ENCODE results near the gene STRBP. TPM values are rescaled to one million over a fixed set of nuclear protein-coding genes. Genes with fewer than 3 reads are reported as not detected.

The STRBP gene
- total and polyA plus RNA-seq, 12 donors: 10.5 to 22.2 (median 13.8) TPM

GRCh38 chr9:123174887-123175518, 93.4 kb downstream of the STRBP start:
- intact Hi-C loops (cut with DNase I): no loop called here
- no peak for DNase-seq
- TF ChIP-seq, protein P1, sequence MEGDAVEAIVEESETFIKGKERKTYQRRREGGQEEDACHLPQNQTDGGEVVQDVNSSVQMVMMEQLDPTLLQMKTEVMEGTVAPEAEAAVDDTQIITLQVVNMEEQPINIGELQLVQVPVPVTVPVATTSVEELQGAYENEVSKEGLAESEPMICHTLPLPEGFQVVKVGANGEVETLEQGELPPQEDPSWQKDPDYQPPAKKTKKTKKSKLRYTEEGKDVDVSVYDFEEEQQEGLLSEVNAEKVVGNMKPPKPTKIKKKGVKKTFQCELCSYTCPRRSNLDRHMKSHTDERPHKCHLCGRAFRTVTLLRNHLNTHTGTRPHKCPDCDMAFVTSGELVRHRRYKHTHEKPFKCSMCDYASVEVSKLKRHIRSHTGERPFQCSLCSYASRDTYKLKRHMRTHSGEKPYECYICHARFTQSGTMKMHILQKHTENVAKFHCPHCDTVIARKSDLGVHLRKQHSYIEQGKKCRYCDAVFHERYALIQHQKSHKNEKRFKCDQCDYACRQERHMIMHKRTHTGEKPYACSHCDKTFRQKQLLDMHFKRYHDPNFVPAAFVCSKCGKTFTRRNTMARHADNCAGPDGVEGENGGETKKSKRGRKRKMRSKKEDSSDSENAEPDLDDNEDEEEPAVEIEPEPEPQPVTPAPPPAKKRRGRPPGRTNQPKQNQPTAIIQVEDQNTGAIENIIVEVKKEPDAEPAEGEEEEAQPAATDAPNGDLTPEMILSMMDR (IDR thresholded peaks at IDR 0.05): no peak

DNA sequence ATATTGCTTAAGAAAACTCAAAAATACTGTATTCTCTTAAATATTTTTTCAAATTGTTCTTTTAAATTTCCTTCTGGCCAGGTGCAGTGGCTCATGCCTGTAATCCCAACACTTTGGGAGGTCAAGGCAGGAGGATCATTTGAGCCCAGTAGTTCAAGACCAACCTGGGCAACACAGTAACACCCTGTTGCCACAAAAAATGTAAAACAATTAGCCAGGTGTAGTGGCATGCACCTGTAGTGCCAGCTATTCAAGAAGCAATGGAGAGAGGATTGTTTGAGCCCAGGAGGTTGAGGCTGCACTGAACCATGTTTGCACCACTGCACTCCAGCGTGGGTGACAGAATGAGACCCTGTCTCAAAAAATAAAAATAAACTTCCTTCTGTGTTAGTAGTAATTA, 94.3 kb downstream of the STRBP start:
- TF ChIP-seq, protein P1 (IDR thresholded peaks at IDR 0.05): no peak
- ATAC-seq: no peak
- H3K4me3 ChIP-seq: no peak overlapping the region

More at GRCh38 chr9:123174887-123175518, 93.4 kb downstream of the STRBP start:
- peaks cover 0 to 20% (median 7%) of the 10 kb centered on the region in 9 donors for H3K4me1 ChIP-seq
- ATAC-seq: no peak
- no peaks in the 10 kb centered on the region for H3K9me3 ChIP-seq
- H3K27ac ChIP-seq: no peak overlapping the region
- no peak overlapping the region for H3K4me3 ChIP-seq
- H3K36me3 ChIP-seq: peaks cover 0 to 7% (median 0%) of the 10 kb centered on the region in 9 donors
- H3K27me3 ChIP-seq: no peaks in the 10 kb centered on the region
- WGBS, 2 donors: 87 to 92% methylated on average over 1 of the region's 1 CpG

DNA sequence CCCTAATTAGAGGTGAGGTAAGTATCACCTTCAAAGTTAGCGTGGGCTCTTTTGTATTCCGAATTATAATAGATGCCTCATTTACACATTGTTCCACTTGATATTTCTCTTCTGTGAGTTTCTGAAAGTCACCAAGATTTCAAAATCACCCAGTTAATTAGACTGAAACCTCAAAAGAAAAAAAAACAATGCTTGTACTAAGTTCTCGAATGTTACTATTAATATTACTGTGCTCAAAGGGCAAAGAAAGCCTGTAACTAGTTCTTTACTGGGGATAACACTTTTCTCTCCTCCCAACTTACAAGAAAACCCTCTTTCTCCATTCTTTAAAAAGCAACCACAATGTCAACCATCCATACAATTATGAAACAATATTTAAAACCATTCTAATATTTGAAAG, 98.5 kb downstream of the STRBP start:
- H3K4me1 ChIP-seq: peaks cover 0 to 7% (median 0%) of the 10 kb centered on the region in 9 donors
- H3K27ac ChIP-seq: no peak overlapping the region
- H3K36me3 ChIP-seq: peaks cover 0 to 7% (median 0%) of the 10 kb centered on the region in 9 donors
- H3K9me3 ChIP-seq: no peaks in the 10 kb centered on the region
- ATAC-seq: no peak
- 79 to 84% methylated on average over 3 of the region's 3 CpGs for WGBS, 2 donors
- no peak overlapping the region for H3K4me3 ChIP-seq
- TF ChIP-seq, protein P1 (IDR thresholded peaks at IDR 0.05): no peak
- intact Hi-C loops (cut with DNase I): no loop called here
- H3K27me3 ChIP-seq: no peaks in the 10 kb centered on the region
- no peak for DNase-seq

More for the DNA sequence above, 94.3 kb downstream of the STRBP start:
- Histone ChIP-seq H3K36me3 (peaks cover 0 to 7% (median 0%) of the 10 kb centered on the region in 9 donors), H3K4me1 (peaks cover 0 to 20% (median 7%) of the 10 kb centered on the region in 9 donors), H3K27ac (no peak overlapping the region), H3K27me3 (no peaks in the 10 kb centered on the region), H3K9me3 (no peaks in the 10 kb centered on the region)
- WGBS, 2 donors: 90 to 97% methylated on average over 1 of the region's 1 CpG
- intact Hi-C loops (cut with DNase I): no loop called here
- DNase-seq: no peak

DNA sequence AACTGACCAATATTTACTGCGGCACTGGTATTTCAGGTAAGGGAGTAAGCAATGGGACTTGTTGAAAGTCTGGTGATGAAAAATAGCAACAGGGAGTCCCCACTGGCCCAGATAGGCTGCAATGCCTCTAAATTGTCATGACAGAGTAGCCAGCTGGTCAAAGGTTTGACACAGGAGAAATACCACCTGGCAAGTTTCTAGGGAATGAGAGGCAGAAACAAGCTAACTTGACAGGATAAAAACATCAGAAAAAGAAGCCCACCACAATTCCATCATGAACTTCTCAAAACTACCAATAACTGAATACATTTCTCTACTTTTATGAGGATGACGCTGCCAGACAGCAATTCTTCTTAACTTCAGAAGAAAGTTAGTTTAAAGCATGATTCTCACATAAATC, 99.8 kb downstream of the STRBP start:
- Histone ChIP-seq H3K27me3 (no peaks in the 10 kb centered on the region), H3K27ac (no peak overlapping the region), H3K9me3 (no peaks in the 10 kb centered on the region), H3K4me1 (peaks cover 0 to 7% (median 0%) of the 10 kb centered on the region in 9 donors), H3K4me3 (no peak overlapping the region), H3K36me3 (peaks cover 0 to 7% (median 0%) of the 10 kb centered on the region in 9 donors)
- 89 to 92% methylated on average over 2 of the region's 2 CpGs for WGBS, 2 donors
- no peak for ATAC-seq
- TF ChIP-seq, protein P1 (IDR thresholded peaks at IDR 0.05): no peak
- intact Hi-C loops (cut with DNase I): no loop called here
- no peak for DNase-seq

All from heart right ventricle (tissue), 16 donors.